ENCODE results near the gene CKS2. TPM values are rescaled to one million over a fixed set of nuclear protein-coding genes. Genes with fewer than 3 reads are reported as not detected.
A peak's percentile ranks its signal among the peaks of the same experiment; 100 is the strongest.

CKS2 gene
- total RNA-seq, 1 donor: 17.0 TPM

DNA sequence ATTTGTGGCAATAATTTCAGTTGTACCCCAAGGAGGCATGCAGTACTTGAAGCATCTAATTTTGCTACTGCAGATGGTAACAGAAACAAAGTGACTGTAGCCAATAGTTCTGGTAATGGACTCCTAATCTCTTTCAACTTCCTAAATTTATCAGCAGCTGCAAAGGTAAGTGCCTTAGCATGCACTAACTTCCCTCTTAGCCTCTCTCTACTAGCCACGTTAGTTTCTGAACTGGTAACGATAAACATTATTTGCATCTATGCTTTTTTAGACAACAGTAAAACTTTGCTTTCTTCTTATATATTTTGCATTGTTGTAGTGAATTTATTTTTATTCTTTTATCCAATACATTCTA lies 6.2 kb upstream of the CKS2 start:
- H3K36me3 ChIP-seq (ENCODE audit: insufficient read depth, low read length): no peaks in the 10 kb centered on the region
- no peak for DNase-seq (ENCODE audit: insufficient read length, low spot score, missing footprints)
- H4K20me1 ChIP-seq (ENCODE audit: insufficient read depth, low read length): no peaks in the 10 kb centered on the region
- no peaks in the 10 kb centered on the region for H3K79me2 ChIP-seq (ENCODE audit: insufficient read depth, low read length)
- H3K27me3 ChIP-seq (ENCODE audit: insufficient read depth, low read length): no peaks in the 10 kb centered on the region
- no peaks in the 10 kb centered on the region for H3K9me3 ChIP-seq (ENCODE audit: low read depth, low read length)
- peaks cover 6% of the 10 kb centered on the region for H3K4me1 ChIP-seq (ENCODE audit: insufficient read depth, low read length)
- no peak overlapping the region for H3K27ac ChIP-seq (ENCODE audit: low read depth, low read length)
- H2AFZ ChIP-seq (ENCODE audit: low read length): no peak overlapping the region
- TF ChIP-seq, protein P1, sequence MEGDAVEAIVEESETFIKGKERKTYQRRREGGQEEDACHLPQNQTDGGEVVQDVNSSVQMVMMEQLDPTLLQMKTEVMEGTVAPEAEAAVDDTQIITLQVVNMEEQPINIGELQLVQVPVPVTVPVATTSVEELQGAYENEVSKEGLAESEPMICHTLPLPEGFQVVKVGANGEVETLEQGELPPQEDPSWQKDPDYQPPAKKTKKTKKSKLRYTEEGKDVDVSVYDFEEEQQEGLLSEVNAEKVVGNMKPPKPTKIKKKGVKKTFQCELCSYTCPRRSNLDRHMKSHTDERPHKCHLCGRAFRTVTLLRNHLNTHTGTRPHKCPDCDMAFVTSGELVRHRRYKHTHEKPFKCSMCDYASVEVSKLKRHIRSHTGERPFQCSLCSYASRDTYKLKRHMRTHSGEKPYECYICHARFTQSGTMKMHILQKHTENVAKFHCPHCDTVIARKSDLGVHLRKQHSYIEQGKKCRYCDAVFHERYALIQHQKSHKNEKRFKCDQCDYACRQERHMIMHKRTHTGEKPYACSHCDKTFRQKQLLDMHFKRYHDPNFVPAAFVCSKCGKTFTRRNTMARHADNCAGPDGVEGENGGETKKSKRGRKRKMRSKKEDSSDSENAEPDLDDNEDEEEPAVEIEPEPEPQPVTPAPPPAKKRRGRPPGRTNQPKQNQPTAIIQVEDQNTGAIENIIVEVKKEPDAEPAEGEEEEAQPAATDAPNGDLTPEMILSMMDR (IDR thresholded peaks at IDR 0.05; ENCODE audit: extremely low read depth, low read depth, low read length): no peak
- H3K4me2 ChIP-seq (ENCODE audit: insufficient read depth, low read length): no peak overlapping the region
- H3K4me3 ChIP-seq (ENCODE audit: insufficient read depth, low read length): no peak overlapping the region

DNA sequence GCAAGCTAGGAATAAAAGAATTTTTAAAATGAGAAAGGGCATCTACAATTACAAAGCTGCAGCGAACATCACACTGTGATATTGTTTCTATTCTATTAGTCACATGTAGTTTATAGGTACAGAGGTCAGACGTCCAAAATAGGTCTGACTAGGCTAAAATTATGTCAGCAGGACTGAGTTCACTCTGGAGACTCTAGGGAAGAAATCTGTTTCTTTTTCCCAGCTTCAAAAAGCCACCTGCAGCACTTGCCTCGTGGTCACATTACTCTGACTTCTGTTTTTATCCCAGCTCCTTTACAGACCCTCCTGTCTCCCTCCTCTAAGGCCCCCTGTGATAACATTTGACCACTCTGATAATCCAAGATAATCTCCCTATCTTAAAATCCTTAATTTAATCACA lies 5.1 kb upstream of the CKS2 start:
- Histone ChIP-seq H3K4me3 (ENCODE audit: insufficient read depth, low read length) (no peak overlapping the region), H3K9me3 (ENCODE audit: low read depth, low read length) (no peaks in the 10 kb centered on the region), H3K4me2 (ENCODE audit: insufficient read depth, low read length) (no peak overlapping the region), H4K20me1 (ENCODE audit: insufficient read depth, low read length) (no peaks in the 10 kb centered on the region), H3K36me3 (ENCODE audit: insufficient read depth, low read length) (no peaks in the 10 kb centered on the region), H3K27me3 (ENCODE audit: insufficient read depth, low read length) (no peaks in the 10 kb centered on the region), H2AFZ (ENCODE audit: low read length) (no peak overlapping the region), H3K79me2 (ENCODE audit: insufficient read depth, low read length) (peaks cover 4% of the 10 kb centered on the region), H3K4me1 (ENCODE audit: insufficient read depth, low read length) (peaks cover 10% of the 10 kb centered on the region), H3K27ac (ENCODE audit: low read depth, low read length) (no peak overlapping the region)
- DNase-seq (ENCODE audit: insufficient read length, low spot score, missing footprints): no peak
- TF ChIP-seq, protein P1 (IDR thresholded peaks at IDR 0.05; ENCODE audit: extremely low read depth, low read depth, low read length): no peak

DNA sequence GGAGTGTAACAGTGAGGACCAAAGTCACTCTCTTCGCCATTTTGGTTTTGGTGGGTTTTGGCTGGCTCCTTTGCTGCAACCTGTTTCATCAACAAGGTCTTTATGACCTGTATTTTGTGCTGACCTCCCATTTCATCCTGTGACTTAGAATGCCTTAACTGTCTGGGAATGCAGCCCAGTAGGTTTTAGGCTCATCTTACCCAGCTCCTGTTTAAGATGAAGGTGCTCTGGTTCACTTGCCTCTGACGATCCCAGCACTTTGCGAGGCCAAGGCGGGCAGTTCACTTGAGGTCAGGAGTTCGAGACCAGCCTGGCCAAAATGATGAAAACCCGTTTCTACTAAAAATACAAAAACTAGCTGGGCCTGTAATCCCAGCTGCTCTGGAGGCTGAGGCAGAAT lies 1.8 kb upstream of the CKS2 start:
- Histone ChIP-seq H3K4me2 (ENCODE audit: insufficient read depth, low read length) (peak overlapping the region; percentile 97), H4K20me1 (ENCODE audit: insufficient read depth, low read length) (peaks cover 4% of the 10 kb centered on the region), H3K36me3 (ENCODE audit: insufficient read depth, low read length) (no peaks in the 10 kb centered on the region), H3K27me3 (ENCODE audit: insufficient read depth, low read length) (no peaks in the 10 kb centered on the region), H3K79me2 (ENCODE audit: insufficient read depth, low read length) (peaks cover 36% of the 10 kb centered on the region), H3K4me1 (ENCODE audit: insufficient read depth, low read length) (peaks cover 24% of the 10 kb centered on the region), H3K27ac (ENCODE audit: low read depth, low read length) (no peak overlapping the region), H3K9me3 (ENCODE audit: low read depth, low read length) (no peaks in the 10 kb centered on the region), H2AFZ (ENCODE audit: low read length) (no peak overlapping the region), H3K4me3 (ENCODE audit: insufficient read depth, low read length) (no peak overlapping the region)
- DNase-seq (ENCODE audit: insufficient read length, low spot score, missing footprints): no peak
- TF ChIP-seq, protein P1 (IDR thresholded peaks at IDR 0.05; ENCODE audit: extremely low read depth, low read depth, low read length): no peak

DNA sequence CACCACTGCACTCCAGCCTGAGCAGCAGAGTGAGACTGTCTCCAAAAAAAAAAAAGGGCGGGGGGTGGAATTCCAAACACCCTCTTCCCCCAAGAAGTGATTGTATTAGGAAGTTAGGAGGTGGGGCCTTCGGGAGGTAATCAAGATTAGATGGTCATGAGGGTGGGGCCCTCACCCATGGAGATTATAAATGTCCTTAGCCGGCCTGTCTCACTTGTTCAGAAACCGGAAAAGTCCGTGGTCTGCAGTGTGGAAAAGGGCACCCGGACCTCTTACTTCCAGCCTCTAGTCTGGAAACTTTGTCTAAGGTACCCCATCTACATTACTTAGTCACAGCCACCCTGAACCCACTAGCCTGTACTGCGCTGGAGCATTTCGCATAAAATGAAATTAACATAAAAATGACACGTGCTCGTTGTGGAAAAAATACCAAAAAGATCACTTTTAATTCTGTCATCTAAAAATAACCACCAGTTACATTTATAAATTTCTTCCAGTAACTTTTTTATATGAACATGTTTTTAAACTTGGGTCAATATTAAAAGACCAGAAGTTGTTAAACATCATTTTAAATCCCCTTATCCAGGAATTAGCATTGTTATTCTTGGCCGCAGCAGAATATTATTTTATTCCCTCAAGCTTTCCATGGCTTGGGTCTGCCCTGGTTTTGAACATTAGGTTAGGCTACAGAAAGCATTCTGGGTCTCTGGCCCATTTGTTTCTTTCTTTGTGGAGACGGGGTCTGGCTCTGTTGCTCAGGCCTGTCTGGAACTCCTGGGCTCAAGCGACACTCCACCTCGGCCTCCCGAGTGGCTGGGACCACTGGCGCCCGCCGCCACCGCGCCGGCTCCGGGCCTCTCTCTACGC lies 1.2 kb upstream of the CKS2 start:
- H2AFZ ChIP-seq (ENCODE audit: low read length): peak overlapping the region; percentile 58
- peak overlapping the region; percentile 98 for H3K27ac ChIP-seq (ENCODE audit: low read depth, low read length)
- TF ChIP-seq, protein P1 (IDR thresholded peaks at IDR 0.05; ENCODE audit: extremely low read depth, low read depth, low read length): no peak
- H3K79me2 ChIP-seq (ENCODE audit: insufficient read depth, low read length): peaks cover 43% of the 10 kb centered on the region
- peak overlapping the region; percentile 81 for H3K4me3 ChIP-seq (ENCODE audit: insufficient read depth, low read length)
- H3K4me1 ChIP-seq (ENCODE audit: insufficient read depth, low read length): peaks cover 31% of the 10 kb centered on the region
- H3K36me3 ChIP-seq (ENCODE audit: insufficient read depth, low read length): no peaks in the 10 kb centered on the region
- H4K20me1 ChIP-seq (ENCODE audit: insufficient read depth, low read length): peaks cover 4% of the 10 kb centered on the region
- H3K9me3 ChIP-seq (ENCODE audit: low read depth, low read length): no peaks in the 10 kb centered on the region
- peak overlapping the region; percentile 97 for H3K4me2 ChIP-seq (ENCODE audit: insufficient read depth, low read length)
- no peaks in the 10 kb centered on the region for H3K27me3 ChIP-seq (ENCODE audit: insufficient read depth, low read length)
- no peak for DNase-seq (ENCODE audit: insufficient read length, low spot score, missing footprints)
